Stomach (tissue), 4 donors: ENCODE data around the gene PSD4.

ENCODE experiments used
- POLR2A ChIP-seq, 4 donors: fragments of 450-650 bp; IDR thresholded peaks; one replicate each; pipeline ENCODE4 v1.6.1; 2016; ENCODE audit warnings: antibody characterized with exemption in 4 of 4, control low read depth in 2 of 4, mild to moderate bottlenecking in 1 of 4, moderate library complexity in 1 of 4
- TF ChIP-seq, protein P1 (sequence below), 7 experiments: fragments of 450-650 bp in 4 of 7; fragments of 200-600 bp in 3 of 7; sonication (generic) in 3 of 7; IDR thresholded peaks; one replicate each; pipeline ENCODE4 v1.5.1; 2016 to 2019; ENCODE audit warnings: antibody characterized with exemption in 7 of 7, control low read depth in 2 of 7, mild to moderate bottlenecking in 1 of 7

DNA sequence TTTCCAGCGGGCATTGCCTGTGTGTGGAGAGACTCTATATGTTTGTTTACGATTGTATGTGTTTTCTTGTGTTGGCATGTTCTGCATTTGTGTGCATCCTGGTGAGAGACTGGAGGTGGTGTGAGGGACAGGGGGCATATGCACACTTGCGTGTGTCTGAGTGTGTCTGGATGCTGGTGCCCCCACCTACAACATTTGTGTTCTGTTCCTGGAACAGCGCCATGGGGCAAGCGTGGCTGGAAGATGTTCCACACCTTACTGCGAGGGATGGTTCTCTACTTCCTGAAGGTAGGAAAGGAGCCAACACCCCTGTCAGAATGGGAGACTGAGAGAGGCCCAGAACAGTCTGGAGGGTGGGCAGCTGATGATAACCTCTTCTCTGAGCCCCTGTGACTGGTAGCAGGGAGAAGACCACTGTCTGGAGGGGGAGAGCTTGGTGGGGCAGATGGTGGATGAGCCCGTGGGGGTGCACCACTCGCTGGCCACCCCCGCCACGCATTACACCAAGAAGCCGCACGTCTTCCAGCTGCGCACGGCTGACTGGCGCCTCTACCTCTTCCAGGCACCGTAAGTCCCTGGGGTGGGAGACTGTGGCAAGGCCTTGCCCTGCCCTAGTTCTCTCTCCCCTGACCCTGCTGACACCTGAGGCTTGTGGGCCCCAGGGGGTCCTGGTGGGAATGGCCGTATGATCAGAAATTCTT is 23.7 kb downstream of the PSD4 start:
- TF ChIP-seq, protein P1, sequence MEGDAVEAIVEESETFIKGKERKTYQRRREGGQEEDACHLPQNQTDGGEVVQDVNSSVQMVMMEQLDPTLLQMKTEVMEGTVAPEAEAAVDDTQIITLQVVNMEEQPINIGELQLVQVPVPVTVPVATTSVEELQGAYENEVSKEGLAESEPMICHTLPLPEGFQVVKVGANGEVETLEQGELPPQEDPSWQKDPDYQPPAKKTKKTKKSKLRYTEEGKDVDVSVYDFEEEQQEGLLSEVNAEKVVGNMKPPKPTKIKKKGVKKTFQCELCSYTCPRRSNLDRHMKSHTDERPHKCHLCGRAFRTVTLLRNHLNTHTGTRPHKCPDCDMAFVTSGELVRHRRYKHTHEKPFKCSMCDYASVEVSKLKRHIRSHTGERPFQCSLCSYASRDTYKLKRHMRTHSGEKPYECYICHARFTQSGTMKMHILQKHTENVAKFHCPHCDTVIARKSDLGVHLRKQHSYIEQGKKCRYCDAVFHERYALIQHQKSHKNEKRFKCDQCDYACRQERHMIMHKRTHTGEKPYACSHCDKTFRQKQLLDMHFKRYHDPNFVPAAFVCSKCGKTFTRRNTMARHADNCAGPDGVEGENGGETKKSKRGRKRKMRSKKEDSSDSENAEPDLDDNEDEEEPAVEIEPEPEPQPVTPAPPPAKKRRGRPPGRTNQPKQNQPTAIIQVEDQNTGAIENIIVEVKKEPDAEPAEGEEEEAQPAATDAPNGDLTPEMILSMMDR (IDR thresholded peaks at IDR 0.05), result no peak
- no peak for TF ChIP-seq POLR2A (IDR thresholded peaks at IDR 0.05)
